G401 (cell line): ENCODE measurements around the gene ARMC8. TPM values are rescaled to one million over a fixed set of nuclear protein-coding genes. Genes with fewer than 3 reads are reported as not detected.

Experiments used
- DNase-seq: peaks from one replicate; pipeline ENCODE4 v3.0.0-alpha.2; 2015; ENCODE audit warnings: low spot score
- in situ Hi-C: cut with HindIII; loops from 2 replicates; pipeline ENCODE4 v1.10.0; 2016; ENCODE audit warnings: low sequenced_read_pairs, mixed read lengths
- total RNA-seq: library from RNA; depleted of rRNA; stranded (reverse); fragments of >200 nt; shearing (Covaris generic); gene quantifications from 2 replicates; pipeline ENCODE4 v1.2.3, GENCODE V29; 2014; rRNA removed

ARMC8 gene
- total RNA-seq, 1 experiment from 2014 or later, result 31.5 TPM

- in situ Hi-C loops, result no loop called here
- DNase-seq, result peak; percentile 37
These were observed 144.2 kb downstream of the ARMC8 start for GRCh38 chr3:138331143-138331894.

GRCh38 chr3:138332472-138333073 is 145.5 kb downstream of the ARMC8 start:
- DNase-seq, result peak; percentile 71
- in situ Hi-C loops, result no loop called here

- no peak for DNase-seq
- in situ Hi-C loops, result no loop called here
These were observed 147.5 kb downstream of the ARMC8 start for GRCh38 chr3:138334608-138335007.

- DNase-seq, result no peak
- in situ Hi-C loops, result no loop called here
These were observed 149.4 kb downstream of the ARMC8 start for GRCh38 chr3:138336454-138336999.

GRCh38 chr3:138338244-138338643 is 151.1 kb downstream of the ARMC8 start:
- in situ Hi-C loops, result no loop called here
- DNase-seq, result no peak

GRCh38 chr3:138338811-138339210 is 151.7 kb downstream of the ARMC8 start:
- in situ Hi-C loops, result no loop called here
- peak; percentile 64 for DNase-seq

- DNase-seq, result no peak
- in situ Hi-C loops, result no loop called here
These were observed 153.4 kb downstream of the ARMC8 start for GRCh38 chr3:138340511-138340910.

- in situ Hi-C loops, result no loop called here
- no peak for DNase-seq
These were observed 157.7 kb downstream of the ARMC8 start for GRCh38 chr3:138344754-138345153.

Other genes with a start within 250 kb of the ARMC8 start
- gene CLDN18, start 177.1 kb upstream of the ARMC8 start, total RNA-seq, result not detected in 2 replicates
- 16.2 and 17.8 TPM in 2 replicates for gene DZIP1L, start 71.7 kb upstream of the ARMC8 start, total RNA-seq
- not detected in 2 replicates for gene A4GNT, start 54.9 kb upstream of the ARMC8 start, total RNA-seq
- gene DBR1, start 12.4 kb upstream of the ARMC8 start, total RNA-seq, result 25.8 and 26.2 TPM in 2 replicates
- not detected in 2 replicates for gene NME9, start 142.6 kb downstream of the ARMC8 start, total RNA-seq
- 37.5 and 37.9 TPM in 2 replicates for gene MRAS, start 161.3 kb downstream of the ARMC8 start, total RNA-seq
- not detected in 2 replicates for gene ESYT3, start 247.3 kb downstream of the ARMC8 start, total RNA-seq